ENCODE measurements around the gene MGME1. TPM values are rescaled to one million over a fixed set of nuclear protein-coding genes. Genes with fewer than 3 reads are reported as not detected.

The MGME1 gene
- total RNA-seq, 1 donor from 2014 or later: 14.2 TPM

GRCh38 chr20:18030020-18030419, 61.2 kb downstream of the MGME1 start:
- H3K9me3 Mint-ChIP-seq (ENCODE audit: unreplicated experiment): no peaks in the 10 kb centered on the region
- DNase-seq (ENCODE audit: low read depth) (no peak), FAIRE-seq (no peak)
- Histone ChIP-seq H3K27me3 (ENCODE audit: insufficient read depth, low read length) (no peaks in the 10 kb centered on the region), H3K36me3 (ENCODE audit: insufficient read depth, low read length) (no peaks in the 10 kb centered on the region), H3K9ac (ENCODE audit: low read length) (no peak overlapping the region), H3K79me2 (ENCODE audit: insufficient read depth, low read length) (no peaks in the 10 kb centered on the region), H3K27ac (ENCODE audit: low read depth, low read length) (no peak overlapping the region), H3K4me2 (ENCODE audit: low read length) (no peak overlapping the region), H3K4me3 (ENCODE audit: insufficient read depth, low read depth, low read length) (no peak overlapping the region), H2AFZ (ENCODE audit: low read depth, low read length) (no peak overlapping the region), H3K4me1 (ENCODE audit: insufficient read depth, low read length) (no peaks in the 10 kb centered on the region), H3K9me3 (ENCODE audit: insufficient read depth, low read depth, low read length) (no peaks in the 10 kb centered on the region), H4K20me1 (ENCODE audit: insufficient read depth, low read length) (no peaks in the 10 kb centered on the region)
- H3K27me3 Mint-ChIP-seq (ENCODE audit: low read depth, unreplicated experiment): no peaks in the 10 kb centered on the region
- no peak overlapping the region for H3K27ac Mint-ChIP-seq (ENCODE audit: unreplicated experiment)
- TF ChIP-seq CTCF (IDR thresholded peaks at IDR 0.05; ENCODE audit: insufficient read depth, low read depth, low read length) (no peak), EZH2 (IDR thresholded peaks at IDR 0.05; ENCODE audit: insufficient read depth, low read length) (no peak)
- H3K4me3 Mint-ChIP-seq (ENCODE audit: unreplicated experiment): no peak overlapping the region
- peaks cover 2% of the 10 kb centered on the region for H3K4me1 Mint-ChIP-seq (ENCODE audit: low read depth, unreplicated experiment)
- no peaks in the 10 kb centered on the region for H3K36me3 Mint-ChIP-seq (ENCODE audit: low read depth, unreplicated experiment)

- Histone ChIP-seq H3K36me3 (ENCODE audit: insufficient read depth, low read length) (no peaks in the 10 kb centered on the region), H3K9ac (ENCODE audit: low read length) (no peak overlapping the region), H3K4me1 (ENCODE audit: insufficient read depth, low read length) (no peaks in the 10 kb centered on the region), H3K79me2 (ENCODE audit: insufficient read depth, low read length) (no peaks in the 10 kb centered on the region), H3K27me3 (ENCODE audit: insufficient read depth, low read length) (no peaks in the 10 kb centered on the region), H4K20me1 (ENCODE audit: insufficient read depth, low read length) (no peaks in the 10 kb centered on the region), H3K27ac (ENCODE audit: low read depth, low read length) (no peak overlapping the region), H3K4me2 (ENCODE audit: low read length) (no peak overlapping the region), H3K4me3 (ENCODE audit: insufficient read depth, low read depth, low read length) (no peak overlapping the region), H2AFZ (ENCODE audit: low read depth, low read length) (no peak overlapping the region), H3K9me3 (ENCODE audit: insufficient read depth, low read depth, low read length) (no peaks in the 10 kb centered on the region)
- TF ChIP-seq CTCF (IDR thresholded peaks at IDR 0.05; ENCODE audit: insufficient read depth, low read depth, low read length): no peak
- TF ChIP-seq EZH2 (IDR thresholded peaks at IDR 0.05; ENCODE audit: insufficient read depth, low read length): no peak
- H3K4me1 Mint-ChIP-seq (ENCODE audit: low read depth, unreplicated experiment): peaks cover 2% of the 10 kb centered on the region
- no peaks in the 10 kb centered on the region for H3K27me3 Mint-ChIP-seq (ENCODE audit: low read depth, unreplicated experiment)
- no peak overlapping the region for H3K27ac Mint-ChIP-seq (ENCODE audit: unreplicated experiment)
- FAIRE-seq: no peak
- H3K4me3 Mint-ChIP-seq (ENCODE audit: unreplicated experiment): no peak overlapping the region
- no peaks in the 10 kb centered on the region for H3K9me3 Mint-ChIP-seq (ENCODE audit: unreplicated experiment)
- no peaks in the 10 kb centered on the region for H3K36me3 Mint-ChIP-seq (ENCODE audit: low read depth, unreplicated experiment)
- DNase-seq (ENCODE audit: low read depth): no peak
These were observed 62.2 kb downstream of the MGME1 start for GRCh38 chr20:18031050-18031449.

- H3K9me3 ChIP-seq (ENCODE audit: insufficient read depth, low read depth, low read length): no peaks in the 10 kb centered on the region
- H3K9ac ChIP-seq (ENCODE audit: low read length): no peak overlapping the region
- no peak overlapping the region for H3K4me2 ChIP-seq (ENCODE audit: low read length)
- FAIRE-seq (no peak), DNase-seq (ENCODE audit: low read depth) (no peak)
- no peaks in the 10 kb centered on the region for H3K4me1 ChIP-seq (ENCODE audit: insufficient read depth, low read length)
- no peak overlapping the region for H3K27ac ChIP-seq (ENCODE audit: low read depth, low read length)
- no peaks in the 10 kb centered on the region for H3K36me3 ChIP-seq (ENCODE audit: insufficient read depth, low read length)
- no peak overlapping the region for H3K4me3 ChIP-seq (ENCODE audit: insufficient read depth, low read depth, low read length)
- no peaks in the 10 kb centered on the region for H3K79me2 ChIP-seq (ENCODE audit: insufficient read depth, low read length)
- H3K27me3 ChIP-seq (ENCODE audit: insufficient read depth, low read length): no peaks in the 10 kb centered on the region
- Mint-ChIP-seq H3K27ac (ENCODE audit: unreplicated experiment) (peak overlapping the region; percentile 8), H3K27me3 (ENCODE audit: low read depth, unreplicated experiment) (no peaks in the 10 kb centered on the region), H3K9me3 (ENCODE audit: unreplicated experiment) (no peaks in the 10 kb centered on the region), H3K4me1 (ENCODE audit: low read depth, unreplicated experiment) (peaks cover 2% of the 10 kb centered on the region), H3K4me3 (ENCODE audit: unreplicated experiment) (no peak overlapping the region), H3K36me3 (ENCODE audit: low read depth, unreplicated experiment) (no peaks in the 10 kb centered on the region)
- H4K20me1 ChIP-seq (ENCODE audit: insufficient read depth, low read length): no peaks in the 10 kb centered on the region
- TF ChIP-seq CTCF (IDR thresholded peaks at IDR 0.05; ENCODE audit: insufficient read depth, low read depth, low read length) (no peak), EZH2 (IDR thresholded peaks at IDR 0.05; ENCODE audit: insufficient read depth, low read length) (no peak)
- H2AFZ ChIP-seq (ENCODE audit: low read depth, low read length): no peak overlapping the region
These were observed 63.2 kb downstream of the MGME1 start for GRCh38 chr20:18031888-18032509.
